Measurements from ENCODE around the gene ODAD3. TPM values are rescaled to one million over a fixed set of nuclear protein-coding genes. Genes with fewer than 3 reads are reported as not detected.

ODAD3 gene
- total and polyA plus RNA-seq, 2 of the 13 experiments (the other 11 are each of a cell fraction or from before 2014, with no cell fraction given) = 0.04 to 0.08 TPM

GRCh38 chr19:11375143-11375948 lies 59.6 kb downstream of the ODAD3 start:
- peak; percentile 31 for DNase-seq (ENCODE audit: low spot score)
- peak overlapping the region; percentile 65 to 80 (median 69) for H3K4me3 ChIP-seq (replicated peaks in 1 of 3; ENCODE audit: insufficient read depth in 1 of 3, low read depth in 2 of 3, low read length in 3 of 3)
- no peaks in the 10 kb centered on the region for H3K9me3 ChIP-seq (ENCODE audit: low read length)
- H3K9ac ChIP-seq (ENCODE audit: insufficient read depth, low read depth, low read length) = peak overlapping the region; percentile 77
- FAIRE-seq = no peak
- H3K27me3 ChIP-seq (ENCODE audit: control insufficient read depth in 1 of 2, insufficient read depth in 2 of 2, low read length in 2 of 2) = no peaks in the 10 kb centered on the region; a peak in 1 of 5 replicates
- CTCF ChIA-PET (ENCODE audit: low intra/inter-chr PET ratio, low total read pairs) = no interaction called here
- 0 out of 5 replicates have a peak, but pooled peaks cover 1 to 4% of the 10 kb centered on the region in 2 experiments for H3K36me3 ChIP-seq (replicated peaks in 1 of 2; ENCODE audit: control insufficient read depth in 1 of 2, insufficient read depth in 2 of 2, low read length in 2 of 2)
- POLR2A ChIA-PET = interaction anchor here (0.6 to 3.3 kb wide), 50 partner anchors 9 to 539 kb away, joined by 3 to 68 read pairs (median 4); partner anchors contain the start of genes CCDC159, ECSIT, ELOF1 and EPOR
- BruUV-seq (replicated peaks) = TSS peak; percentile 86
- in situ Hi-C loops (cut with HindIII; ENCODE audit: extremely low pct_ligation_motif_present, low pct_unique_long_range_greater_than_20kb) = no loop called here
- H2AFZ ChIP-seq (ENCODE audit: low read length) = no peak overlapping the region
- H3K4me2 ChIP-seq (ENCODE audit: low read depth, low read length) = peak overlapping the region; percentile 94
- peak overlapping the region; percentile 68 for H3K27ac ChIP-seq (ENCODE audit: extremely low read length, insufficient read depth, low read length)
- H3K79me2 ChIP-seq (ENCODE audit: insufficient read depth, low read length) = peaks cover 12% of the 10 kb centered on the region
- H3K4me1 ChIP-seq (ENCODE audit: insufficient read depth, low read length) = peaks cover 39% of the 10 kb centered on the region
- peak; percentile 50 for ATAC-seq
- H4K20me1 ChIP-seq (ENCODE audit: insufficient read depth, low read length) = no peaks in the 10 kb centered on the region
- intact Hi-C loops (cut with micrococcal nuclease; ENCODE audit: unreplicated experiment) = no loop called here
- 5% methylated on average over 18 of the region's 27 CpGs for WGBS (ENCODE audit: low lambda C conversion rate)
- TF ChIP-seq ZNF318 (CRISPR knock-in tag; IDR thresholded peaks at IDR 0.05) (0 out of 2 replicates have a peak, but pooled peaks have one; percentile 89), HNRNPL (IDR thresholded peaks at IDR 0.05; ENCODE audit: low read depth, low read length) (no peak), ZNF570 (CRISPR knock-in tag; IDR thresholded peaks at IDR 0.05; ENCODE audit: borderline replicate concordance) (0 out of 2 replicates have a peak, but pooled peaks have one; percentile 61), MLX (CRISPR knock-in tag; IDR thresholded peaks at IDR 0.05) (no peak; the same call in 1 of the 2 replicates), SIN3A (IDR thresholded peaks at IDR 0.05; ENCODE audit: borderline replicate concordance, low read depth, low read length) (peak; percentile 74; the same call in 1 of the 2 replicates), POLR2A (IDR thresholded peaks at IDR 0.05; ENCODE audit: insufficient read depth in 1 of 2, low read depth in 2 of 2, low read length in 2 of 2) (peak in 1 of 2 experiments; percentile 65; a peak in 2 of 4 replicates), HNF1A (IDR thresholded peaks at IDR 0.05; ENCODE audit: low read depth) (no peak), HNF1A (CRISPR knock-in tag; IDR thresholded peaks at IDR 0.05; ENCODE audit: borderline replicate concordance) (peak; percentile 33; the same call in 1 of the 2 replicates), ZNF740 (CRISPR knock-in tag; IDR thresholded peaks at IDR 0.05) (no peak)
